Measurements from ENCODE around the gene ZBED2. TPM values are rescaled to one million over a fixed set of nuclear protein-coding genes. Genes with fewer than 3 reads are reported as not detected.

Gene ZBED2
- total RNA-seq, 1 experiment from 2014 or later: 54.7 TPM

DNA sequence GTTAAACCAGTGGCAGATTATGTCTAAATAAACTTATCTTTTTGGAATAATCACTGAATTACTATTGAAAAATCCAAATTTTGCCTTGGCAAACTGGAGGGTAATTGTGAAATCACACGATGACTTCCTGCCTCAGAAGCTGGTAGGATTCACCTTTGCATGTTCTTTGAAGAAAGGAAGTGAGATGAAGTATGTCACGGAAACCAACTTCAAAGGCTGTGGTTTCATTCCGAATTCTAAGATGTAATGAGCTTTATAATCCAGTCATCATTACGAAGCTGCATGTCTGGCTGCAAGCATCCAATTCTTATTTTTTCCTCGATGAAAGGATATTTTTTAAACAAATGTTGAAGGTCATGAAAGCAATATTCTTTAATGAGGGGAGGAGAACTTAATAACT, 15.0 kb upstream of the ZBED2 start:
- no peak overlapping the region for H3K4me3 ChIP-seq
- H3K4me1 ChIP-seq (replicated peaks; ENCODE audit: insufficient read depth): no peaks in the 10 kb centered on the region
- no peak for TF ChIP-seq EZH2 (IDR thresholded peaks at IDR 0.05; ENCODE audit: low read depth)
- TF ChIP-seq, protein P1, sequence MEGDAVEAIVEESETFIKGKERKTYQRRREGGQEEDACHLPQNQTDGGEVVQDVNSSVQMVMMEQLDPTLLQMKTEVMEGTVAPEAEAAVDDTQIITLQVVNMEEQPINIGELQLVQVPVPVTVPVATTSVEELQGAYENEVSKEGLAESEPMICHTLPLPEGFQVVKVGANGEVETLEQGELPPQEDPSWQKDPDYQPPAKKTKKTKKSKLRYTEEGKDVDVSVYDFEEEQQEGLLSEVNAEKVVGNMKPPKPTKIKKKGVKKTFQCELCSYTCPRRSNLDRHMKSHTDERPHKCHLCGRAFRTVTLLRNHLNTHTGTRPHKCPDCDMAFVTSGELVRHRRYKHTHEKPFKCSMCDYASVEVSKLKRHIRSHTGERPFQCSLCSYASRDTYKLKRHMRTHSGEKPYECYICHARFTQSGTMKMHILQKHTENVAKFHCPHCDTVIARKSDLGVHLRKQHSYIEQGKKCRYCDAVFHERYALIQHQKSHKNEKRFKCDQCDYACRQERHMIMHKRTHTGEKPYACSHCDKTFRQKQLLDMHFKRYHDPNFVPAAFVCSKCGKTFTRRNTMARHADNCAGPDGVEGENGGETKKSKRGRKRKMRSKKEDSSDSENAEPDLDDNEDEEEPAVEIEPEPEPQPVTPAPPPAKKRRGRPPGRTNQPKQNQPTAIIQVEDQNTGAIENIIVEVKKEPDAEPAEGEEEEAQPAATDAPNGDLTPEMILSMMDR (conservative IDR thresholded peaks at IDR 0.05): no peak
- no peaks in the 10 kb centered on the region for H3K79me2 ChIP-seq (ENCODE audit: low read depth)
- H4K20me1 ChIP-seq (ENCODE audit: insufficient read depth): no peaks in the 10 kb centered on the region
- POLR2A ChIA-PET (ENCODE audit: unreplicated experiment): no interaction called here
- no peaks in the 10 kb centered on the region for H3K27me3 ChIP-seq (ENCODE audit: insufficient read depth, low read depth)
- CTCF ChIA-PET: no interaction called here
- intact Hi-C loops (cut with micrococcal nuclease; ENCODE audit: unreplicated experiment): no loop called here
- no peaks in the 10 kb centered on the region for H3K36me3 ChIP-seq (ENCODE audit: low read depth)
- H3F3A ChIP-seq (ENCODE audit: insufficient read depth, low read depth): no peaks in the 10 kb centered on the region
- H3K9me2 ChIP-seq (ENCODE audit: insufficient read depth): no peaks in the 10 kb centered on the region
- BruUV-seq (replicated peaks): no TSS peak
- no peaks in the 10 kb centered on the region; the same call in 1 of the 2 replicates for H3K9me3 ChIP-seq (ENCODE audit: insufficient read depth, low read depth)
- no peak for DNase-seq
- H3K4me2 ChIP-seq: no peak overlapping the region
- H3K27ac ChIP-seq: no peak overlapping the region
- no peak overlapping the region for H2AFZ ChIP-seq

DNA sequence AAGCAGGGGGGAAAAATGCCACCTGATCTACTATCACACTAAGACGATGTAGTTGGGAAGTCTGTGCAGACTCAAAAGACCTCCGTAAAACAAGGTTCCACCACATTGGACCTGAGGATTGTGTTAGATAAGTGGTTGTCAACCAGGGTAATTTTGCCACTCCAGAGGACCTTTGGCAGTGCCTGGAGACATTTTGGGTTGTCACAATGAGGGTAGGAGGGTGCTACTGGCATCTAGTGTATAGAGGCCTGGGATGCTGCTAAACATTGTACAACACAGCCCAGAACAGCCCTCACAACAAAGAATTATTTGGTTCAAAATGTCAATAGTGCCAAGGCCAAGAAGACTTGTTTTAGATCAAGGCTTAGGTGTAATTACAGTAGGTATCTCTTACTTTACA, 14.6 kb upstream of the ZBED2 start:
- H3K4me2 ChIP-seq: no peak overlapping the region

DNA sequence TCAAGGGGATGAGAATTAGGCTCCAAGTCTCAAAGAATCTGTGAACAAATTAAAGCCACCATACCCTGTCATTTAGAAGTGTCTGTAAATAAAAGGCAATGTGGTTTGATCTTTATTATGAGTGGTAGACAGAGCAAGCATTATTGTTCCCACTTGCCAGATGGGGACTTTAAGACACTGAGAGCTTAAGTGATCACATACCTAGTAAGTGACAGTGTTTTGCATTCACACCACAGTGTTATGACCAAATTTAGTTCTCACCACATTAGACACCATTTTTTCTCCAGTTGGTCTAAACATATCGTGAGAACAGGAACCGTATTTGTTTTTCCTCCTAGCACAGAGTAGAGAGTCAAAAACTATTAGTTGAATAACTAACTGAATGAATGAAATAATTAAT, 13.2 kb upstream of the ZBED2 start:
- no peaks in the 10 kb centered on the region for H3K27me3 ChIP-seq (ENCODE audit: insufficient read depth, low read depth)
- H2AFZ ChIP-seq: no peak overlapping the region
- no peaks in the 10 kb centered on the region for H4K20me1 ChIP-seq (ENCODE audit: insufficient read depth)
- POLR2A ChIA-PET (ENCODE audit: unreplicated experiment): no interaction called here
- no peaks in the 10 kb centered on the region for H3K79me2 ChIP-seq (ENCODE audit: low read depth)
- no peak overlapping the region for H3K4me3 ChIP-seq
- no TSS peak for BruUV-seq (replicated peaks)
- no peak overlapping the region for H3K27ac ChIP-seq
- TF ChIP-seq EZH2 (IDR thresholded peaks at IDR 0.05; ENCODE audit: low read depth): no peak
- TF ChIP-seq, protein P1 (conservative IDR thresholded peaks at IDR 0.05): no peak
- H3F3A ChIP-seq (ENCODE audit: insufficient read depth, low read depth): no peaks in the 10 kb centered on the region
- intact Hi-C loops (cut with micrococcal nuclease; ENCODE audit: unreplicated experiment): no loop called here
- H3K4me1 ChIP-seq (replicated peaks; ENCODE audit: insufficient read depth): no peaks in the 10 kb centered on the region
- CTCF ChIA-PET: no interaction called here
- H3K9me3 ChIP-seq (ENCODE audit: insufficient read depth, low read depth): no peaks in the 10 kb centered on the region; the same call in 1 of the 2 replicates
- no peak overlapping the region for H3K4me2 ChIP-seq
- H3K36me3 ChIP-seq (ENCODE audit: low read depth): no peaks in the 10 kb centered on the region
- no peaks in the 10 kb centered on the region for H3K9me2 ChIP-seq (ENCODE audit: insufficient read depth)
- no peak for DNase-seq

More for the DNA sequence above, 14.6 kb upstream of the ZBED2 start:
- Histone ChIP-seq H3K36me3 (ENCODE audit: low read depth) (no peaks in the 10 kb centered on the region), H3K9me3 (ENCODE audit: insufficient read depth, low read depth) (no peaks in the 10 kb centered on the region; the same call in 1 of the 2 replicates), H3K79me2 (ENCODE audit: low read depth) (no peaks in the 10 kb centered on the region), H3K4me1 (replicated peaks; ENCODE audit: insufficient read depth) (no peaks in the 10 kb centered on the region), H4K20me1 (ENCODE audit: insufficient read depth) (no peaks in the 10 kb centered on the region), H3K9me2 (ENCODE audit: insufficient read depth) (no peaks in the 10 kb centered on the region), H2AFZ (no peak overlapping the region), H3K27ac (no peak overlapping the region), H3K27me3 (ENCODE audit: insufficient read depth, low read depth) (no peaks in the 10 kb centered on the region), H3F3A (ENCODE audit: insufficient read depth, low read depth) (no peaks in the 10 kb centered on the region), H3K4me3 (no peak overlapping the region)
- intact Hi-C loops (cut with micrococcal nuclease; ENCODE audit: unreplicated experiment): no loop called here
- POLR2A ChIA-PET (ENCODE audit: unreplicated experiment): no interaction called here
- no TSS peak for BruUV-seq (replicated peaks)
- DNase-seq: no peak
- CTCF ChIA-PET: no interaction called here
- TF ChIP-seq EZH2 (IDR thresholded peaks at IDR 0.05; ENCODE audit: low read depth): no peak
- TF ChIP-seq, protein P1 (conservative IDR thresholded peaks at IDR 0.05): no peak

Measured in PC-9 (cell line).